ENCODE measurements around the gene KCMF1.

Gene KCMF1

GRCh38 chr2:84970868-84971509 is at the start of gene KCMF1:
TSS of gene KCMF1 (plus strand) at chr2:84971161. CDS start at chr2:84971452, 291 bp downstream.
- TF ChIP-seq, protein P1, sequence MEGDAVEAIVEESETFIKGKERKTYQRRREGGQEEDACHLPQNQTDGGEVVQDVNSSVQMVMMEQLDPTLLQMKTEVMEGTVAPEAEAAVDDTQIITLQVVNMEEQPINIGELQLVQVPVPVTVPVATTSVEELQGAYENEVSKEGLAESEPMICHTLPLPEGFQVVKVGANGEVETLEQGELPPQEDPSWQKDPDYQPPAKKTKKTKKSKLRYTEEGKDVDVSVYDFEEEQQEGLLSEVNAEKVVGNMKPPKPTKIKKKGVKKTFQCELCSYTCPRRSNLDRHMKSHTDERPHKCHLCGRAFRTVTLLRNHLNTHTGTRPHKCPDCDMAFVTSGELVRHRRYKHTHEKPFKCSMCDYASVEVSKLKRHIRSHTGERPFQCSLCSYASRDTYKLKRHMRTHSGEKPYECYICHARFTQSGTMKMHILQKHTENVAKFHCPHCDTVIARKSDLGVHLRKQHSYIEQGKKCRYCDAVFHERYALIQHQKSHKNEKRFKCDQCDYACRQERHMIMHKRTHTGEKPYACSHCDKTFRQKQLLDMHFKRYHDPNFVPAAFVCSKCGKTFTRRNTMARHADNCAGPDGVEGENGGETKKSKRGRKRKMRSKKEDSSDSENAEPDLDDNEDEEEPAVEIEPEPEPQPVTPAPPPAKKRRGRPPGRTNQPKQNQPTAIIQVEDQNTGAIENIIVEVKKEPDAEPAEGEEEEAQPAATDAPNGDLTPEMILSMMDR (IDR thresholded peaks at IDR 0.05; ENCODE audit: low read depth, low read length), result no peak
- H3K4me3 ChIP-seq (ENCODE audit: low read depth, low read length), result peak within 1 kb of the TSS; percentile 79
- in situ Hi-C loops (cut with HindIII; ENCODE audit: low sequenced_read_pairs), result no loop called here
- DNase-seq (ENCODE audit: low read depth, low spot score), result peak; percentile 68

DNA sequence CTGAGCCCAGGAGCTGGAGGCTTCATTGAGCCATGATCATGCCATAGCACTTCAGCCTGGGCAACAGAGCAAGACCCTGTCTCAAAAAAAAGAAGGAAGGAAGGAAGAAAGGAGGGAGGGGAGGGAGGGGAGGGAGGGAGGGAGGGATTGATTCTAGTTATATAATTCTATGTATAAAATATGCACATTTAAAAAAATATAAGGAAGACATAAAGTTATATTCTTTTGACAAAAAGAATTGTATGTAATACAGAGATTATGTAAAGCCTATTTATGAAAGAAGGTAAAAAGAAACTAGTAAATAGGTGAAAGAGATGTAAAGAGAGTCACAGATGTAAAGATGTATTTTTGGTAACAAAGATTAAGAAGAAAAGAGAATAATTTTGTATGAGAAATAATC is 48.0 kb upstream of the KCMF1 start:
- DNase-seq (ENCODE audit: low read depth, low spot score), result no peak
- in situ Hi-C loops (cut with HindIII; ENCODE audit: low sequenced_read_pairs), result no loop called here
- TF ChIP-seq, protein P1 (IDR thresholded peaks at IDR 0.05; ENCODE audit: low read depth, low read length), result no peak
- no peak overlapping the region for H3K4me3 ChIP-seq (ENCODE audit: low read depth, low read length)

- DNase-seq (ENCODE audit: low read depth, low spot score), result peak; percentile 49
- in situ Hi-C loops (cut with HindIII; ENCODE audit: low sequenced_read_pairs), result no loop called here
- H3K4me3 ChIP-seq (ENCODE audit: low read depth, low read length), result no peak overlapping the region
- TF ChIP-seq, protein P1 (IDR thresholded peaks at IDR 0.05; ENCODE audit: low read depth, low read length), result no peak
Observed at GRCh38 chr2:84924173-84925106, 46.5 kb upstream of the KCMF1 start.

GRCh38 chr2:84925336-84925723 is 45.6 kb upstream of the KCMF1 start:
- no peak for DNase-seq (ENCODE audit: low read depth, low spot score)
- TF ChIP-seq, protein P1 (IDR thresholded peaks at IDR 0.05; ENCODE audit: low read depth, low read length), result no peak
- H3K4me3 ChIP-seq (ENCODE audit: low read depth, low read length), result no peak overlapping the region
- in situ Hi-C loops (cut with HindIII; ENCODE audit: low sequenced_read_pairs), result no loop called here

GRCh38 chr2:84925724-84926376 is 45.1 kb upstream of the KCMF1 start:
- peak; percentile 90 for DNase-seq (ENCODE audit: low read depth, low spot score)
- peak overlapping the region; percentile 36 for H3K4me3 ChIP-seq (ENCODE audit: low read depth, low read length)
- TF ChIP-seq, protein P1 (IDR thresholded peaks at IDR 0.05; ENCODE audit: low read depth, low read length), result peak; percentile 86
- in situ Hi-C loops (cut with HindIII; ENCODE audit: low sequenced_read_pairs), result no loop called here

DNA sequence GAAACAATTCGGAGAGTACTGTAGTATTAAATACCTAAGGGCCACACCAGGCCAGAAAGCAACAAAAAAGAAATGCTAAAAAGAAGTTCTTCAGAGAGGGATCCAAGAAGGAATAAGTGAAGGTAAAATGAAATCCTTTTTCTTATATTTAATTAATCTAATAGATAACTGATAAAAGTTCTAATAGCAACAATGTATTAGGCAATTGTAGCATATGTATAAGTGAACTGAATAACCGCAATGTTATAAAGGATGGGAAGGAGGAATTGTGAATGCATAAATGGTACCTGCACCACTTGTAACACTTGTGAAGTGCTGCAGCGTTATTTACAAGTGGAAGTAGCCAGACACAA is 43.7 kb upstream of the KCMF1 start:
- TF ChIP-seq, protein P1 (IDR thresholded peaks at IDR 0.05; ENCODE audit: low read depth, low read length), result no peak
- DNase-seq (ENCODE audit: low read depth, low spot score), result no peak
- no peak overlapping the region for H3K4me3 ChIP-seq (ENCODE audit: low read depth, low read length)

More for the DNA sequence above, 43.7 kb upstream of the KCMF1 start:
- in situ Hi-C loops (cut with HindIII; ENCODE audit: low sequenced_read_pairs), result no loop called here
